Trophoblast cell (in vitro differentiated cells and primary cell): ENCODE data around the gene FHIT.

ENCODE experiments used
- DNase-seq, 2 donors: peaks; one replicate each; pipeline ENCODE4 v3.0.0-alpha.2; 2016
- H2AFZ ChIP-seq: 2 replicates; pipeline ENCODE4 v1.6.1; 2013; ENCODE audit warnings: low read length, moderate library complexity, mild to moderate bottlenecking; ENCODE audit not compliant: insufficient read depth, poor library complexity
- H2AK5ac ChIP-seq: 2 replicates; pipeline ENCODE4 v1.6.1; 2013; ENCODE audit warnings: mild to moderate bottlenecking, low read length
- H2BK120ac ChIP-seq: 2 replicates; pipeline ENCODE4 v1.6.1; 2013; ENCODE audit warnings: low read length, mild to moderate bottlenecking, moderate library complexity; ENCODE audit not compliant: insufficient read depth, poor library complexity
- H2BK12ac ChIP-seq: 2 replicates; pipeline ENCODE4 v1.6.1; 2013; ENCODE audit warnings: mild to moderate bottlenecking, low read length, moderate library complexity
- H2BK5ac ChIP-seq: 2 replicates; pipeline ENCODE4 v1.6.1; 2013; ENCODE audit warnings: low read length, low read depth, moderate library complexity, mild to moderate bottlenecking; ENCODE audit not compliant: poor library complexity
- H3K14ac ChIP-seq: 2 replicates; pipeline ENCODE4 v1.6.1; 2013; ENCODE audit warnings: mild to moderate bottlenecking, low read length
- H3K18ac ChIP-seq: 2 replicates; pipeline ENCODE4 v1.6.1; 2013; ENCODE audit warnings: mild to moderate bottlenecking, low read length
- H3K23ac ChIP-seq: 2 replicates; pipeline ENCODE4 v1.6.1; 2013; ENCODE audit warnings: low read length
- H3K27ac ChIP-seq: 2 replicates; pipeline ENCODE4 v1.5.1; 2013; ENCODE audit warnings: low read depth, mild to moderate bottlenecking, inconsistent platforms, low read length, moderate library complexity
- H3K27me3 ChIP-seq: 2 replicates; pipeline ENCODE4 v1.6.1; 2013; ENCODE audit warnings: inconsistent platforms, mild to moderate bottlenecking, low read length, moderate library complexity; ENCODE audit not compliant: insufficient read depth
- H3K36me3 ChIP-seq, 2 experiments: 1 replicate in 1 of 2; 2 replicates in 1 of 2; pipeline ENCODE4 v1.6.1; 2013; ENCODE audit warnings: low read length in 2 of 2, mild to moderate bottlenecking in 2 of 2, moderate library complexity in 1 of 2; ENCODE audit not compliant: insufficient read depth in 2 of 2, control insufficient read depth in 1 of 2
- H3K4ac ChIP-seq: 2 replicates; pipeline ENCODE4 v1.6.1; 2013; ENCODE audit warnings: low read depth, mild to moderate bottlenecking, low read length, moderate library complexity
- H3K4me1 ChIP-seq, 2 experiments: 1 replicate in 1 of 2; 2 replicates in 1 of 2; pipeline ENCODE4 v1.6.1; 2013; ENCODE audit warnings: low read length in 2 of 2, mild to moderate bottlenecking in 2 of 2, moderate library complexity in 1 of 2; ENCODE audit not compliant: insufficient read depth in 2 of 2, control insufficient read depth in 1 of 2
- H3K4me2 ChIP-seq: 2 replicates; pipeline ENCODE4 v1.6.1; 2013; ENCODE audit warnings: inconsistent platforms, mild to moderate bottlenecking, low read length, moderate library complexity
- H3K4me3 ChIP-seq: 2 replicates; pipeline ENCODE4 v1.5.1; 2013; ENCODE audit warnings: mild to moderate bottlenecking, low read depth, low read length, inconsistent platforms
- H3K79me1 ChIP-seq: one replicate; pipeline ENCODE4 v1.6.1; 2013; ENCODE audit warnings: low read length
- H3K79me2 ChIP-seq: 2 replicates; pipeline ENCODE4 v1.6.1; 2013; ENCODE audit warnings: low read length, mild to moderate bottlenecking; ENCODE audit not compliant: control insufficient read depth, insufficient read depth, poor library complexity
- H3K9ac ChIP-seq: 2 replicates; pipeline ENCODE4 v1.6.1; 2013; ENCODE audit warnings: mild to moderate bottlenecking, low read length
- H3K9me3 ChIP-seq: 2 replicates; pipeline ENCODE4 v1.6.1; 2013; ENCODE audit warnings: low read depth, mild to moderate bottlenecking, control low read depth, inconsistent platforms, low read length; ENCODE audit not compliant: insufficient read depth
- H4K12ac ChIP-seq: 2 replicates; pipeline ENCODE4 v1.6.1; 2013; ENCODE audit warnings: low read depth, mild to moderate bottlenecking, low read length, moderate library complexity
- H4K8ac ChIP-seq: 2 replicates; pipeline ENCODE4 v1.6.1; 2013; ENCODE audit warnings: low read depth, mild to moderate bottlenecking, low read length, moderate library complexity
- H4K91ac ChIP-seq: one replicate; pipeline ENCODE4 v1.6.1; 2013; ENCODE audit warnings: low read depth, mild to moderate bottlenecking, low read length, moderate library complexity
- WGBS: extraction: QIAGEN DNeasy Blood & Tissue Kit; methylation state at CpG from one replicate; pipeline ENCODE4 v1.1.7; 2013; ENCODE audit warnings: missing lambda C conversion rate; ENCODE audit not compliant: insufficient read length, insufficient coverage; ENCODE audit errors: extremely low coverage; 5-methylcytosine and 5-hydroxymethylcytosine counted together

Gene FHIT

GRCh38 chr3:60660026-60660425 lies 591.2 kb downstream of the FHIT start:
- Histone ChIP-seq H3K27ac (no peak overlapping the region), H2BK5ac (no peak overlapping the region), H3K9ac (no peak overlapping the region), H2BK120ac (no peak overlapping the region), H3K14ac (no peak overlapping the region), H3K9me3 (no peaks in the 10 kb centered on the region), H3K18ac (no peak overlapping the region), H3K4me3 (no peak overlapping the region), H3K4me2 (no peak overlapping the region), H3K79me2 (no peaks in the 10 kb centered on the region), H3K23ac (no peak overlapping the region), H4K8ac (no peak overlapping the region), H3K79me1 (no peaks in the 10 kb centered on the region), H3K36me3 (no peaks in the 10 kb centered on the region), H3K4me1 (no peaks in the 10 kb centered on the region), H3K27me3 (no peaks in the 10 kb centered on the region), H4K12ac (no peak overlapping the region), H2AK5ac (no peak overlapping the region), H2BK12ac (no peak overlapping the region), H4K91ac (no peak overlapping the region), H2AFZ (no peak overlapping the region), H3K4ac (no peak overlapping the region)
- no peak for DNase-seq
- no CpG with 5 or more reads among the region's 2 CpGs for WGBS

GRCh38 chr3:60659098-60659497 lies 592.2 kb downstream of the FHIT start:
- Histone ChIP-seq H3K4me2 (no peak overlapping the region), H3K4ac (no peak overlapping the region), H4K12ac (no peak overlapping the region), H2BK12ac (no peak overlapping the region), H3K23ac (no peak overlapping the region), H3K4me1 (no peaks in the 10 kb centered on the region), H2BK120ac (no peak overlapping the region), H2AFZ (no peak overlapping the region), H3K79me2 (no peaks in the 10 kb centered on the region), H3K9me3 (no peaks in the 10 kb centered on the region), H3K9ac (no peak overlapping the region), H2BK5ac (no peak overlapping the region), H3K4me3 (no peak overlapping the region), H4K91ac (no peak overlapping the region), H4K8ac (no peak overlapping the region), H3K18ac (no peak overlapping the region), H3K79me1 (no peaks in the 10 kb centered on the region), H3K36me3 (no peaks in the 10 kb centered on the region), H2AK5ac (no peak overlapping the region), H3K27ac (no peak overlapping the region), H3K27me3 (no peaks in the 10 kb centered on the region), H3K14ac (no peak overlapping the region)
- no peak for DNase-seq
- WGBS: no CpG with 5 or more reads among the region's 1 CpG

GRCh38 chr3:60657972-60658371 lies 593.3 kb downstream of the FHIT start:
- Histone ChIP-seq H3K18ac (no peak overlapping the region), H3K4ac (no peak overlapping the region), H4K8ac (no peak overlapping the region), H3K14ac (no peak overlapping the region), H3K4me2 (no peak overlapping the region), H3K23ac (no peak overlapping the region), H3K36me3 (no peaks in the 10 kb centered on the region), H2BK12ac (no peak overlapping the region), H2AFZ (no peak overlapping the region), H2AK5ac (no peak overlapping the region), H3K9ac (no peak overlapping the region), H2BK5ac (no peak overlapping the region), H3K4me3 (no peak overlapping the region), H3K79me2 (no peaks in the 10 kb centered on the region), H3K4me1 (no peaks in the 10 kb centered on the region), H3K9me3 (no peaks in the 10 kb centered on the region), H3K27me3 (no peaks in the 10 kb centered on the region), H3K27ac (no peak overlapping the region), H4K12ac (no peak overlapping the region), H2BK120ac (no peak overlapping the region), H3K79me1 (no peaks in the 10 kb centered on the region), H4K91ac (no peak overlapping the region)
- no peak for DNase-seq
- WGBS: no CpG with 5 or more reads among the region's 2 CpGs

GRCh38 chr3:60652829-60653228 lies 598.4 kb downstream of the FHIT start:
- Histone ChIP-seq H3K14ac (no peak overlapping the region), H3K79me2 (no peaks in the 10 kb centered on the region), H3K18ac (no peak overlapping the region), H3K27me3 (no peaks in the 10 kb centered on the region), H2BK12ac (no peak overlapping the region), H4K12ac (no peak overlapping the region), H3K23ac (no peak overlapping the region), H4K8ac (no peak overlapping the region), H3K36me3 (no peaks in the 10 kb centered on the region), H3K9ac (no peak overlapping the region), H2BK5ac (no peak overlapping the region), H3K27ac (no peak overlapping the region), H3K79me1 (no peaks in the 10 kb centered on the region), H3K9me3 (no peaks in the 10 kb centered on the region), H2BK120ac (no peak overlapping the region), H2AFZ (no peak overlapping the region), H3K4me3 (no peak overlapping the region), H3K4ac (no peak overlapping the region), H3K4me2 (no peak overlapping the region), H2AK5ac (no peak overlapping the region), H3K4me1 (no peaks in the 10 kb centered on the region), H4K91ac (no peak overlapping the region)
- no CpG with 5 or more reads among the region's 2 CpGs for WGBS
- peak in 1 of 2 donors; percentile 3 for DNase-seq
